ENCODE measurements around the gene TAF11L8.
"Not testable (repeated sequence)": the region's sequence is repeated elsewhere in the genome, so short reads cannot be mapped to it uniquely, and the experiment has no call there.

GRCh38 chr5:17631788-17632187 is 41.0 kb upstream of the TAF11L8 start, which contains the start of gene TAF11L13:
- TF ChIP-seq REST (IDR thresholded peaks at IDR 0.05; ENCODE audit: low read depth); ZBTB7A (IDR thresholded peaks at IDR 0.05; ENCODE audit: low read depth); RAD21 (IDR thresholded peaks at IDR 0.05; ENCODE audit: low read depth); EP300 (IDR thresholded peaks at IDR 0.05; ENCODE audit: borderline replicate concordance): not testable (repeated sequence)

All from Ishikawa (cell line).